Liver (tissue), 3 donors: ENCODE results near the gene TSPAN17.

ENCODE experiments used
- JUND ChIP-seq, 2 donors: IDR thresholded peaks; 2 replicates each; pipeline ENCODE4 v1.6.1; 2016; ENCODE audit warnings: antibody characterized with exemption in 2 of 2
- RAD21 ChIP-seq, 2 donors: IDR thresholded peaks; 2 replicates each; pipeline ENCODE4 v1.6.1; 2016; ENCODE audit warnings: antibody characterized with exemption in 2 of 2, mild to moderate bottlenecking in 2 of 2
- TF ChIP-seq, protein P1 (sequence below): fragments of 150-350 bp; IDR thresholded peaks from 2 replicates; pipeline ENCODE4 v1.5.1; 2017; ENCODE audit warnings: improper control_type of control experiment, low read depth, low read length; ENCODE audit not compliant: missing input control
- donor health status: healthy.
- donor health status: healthy.

DNA sequence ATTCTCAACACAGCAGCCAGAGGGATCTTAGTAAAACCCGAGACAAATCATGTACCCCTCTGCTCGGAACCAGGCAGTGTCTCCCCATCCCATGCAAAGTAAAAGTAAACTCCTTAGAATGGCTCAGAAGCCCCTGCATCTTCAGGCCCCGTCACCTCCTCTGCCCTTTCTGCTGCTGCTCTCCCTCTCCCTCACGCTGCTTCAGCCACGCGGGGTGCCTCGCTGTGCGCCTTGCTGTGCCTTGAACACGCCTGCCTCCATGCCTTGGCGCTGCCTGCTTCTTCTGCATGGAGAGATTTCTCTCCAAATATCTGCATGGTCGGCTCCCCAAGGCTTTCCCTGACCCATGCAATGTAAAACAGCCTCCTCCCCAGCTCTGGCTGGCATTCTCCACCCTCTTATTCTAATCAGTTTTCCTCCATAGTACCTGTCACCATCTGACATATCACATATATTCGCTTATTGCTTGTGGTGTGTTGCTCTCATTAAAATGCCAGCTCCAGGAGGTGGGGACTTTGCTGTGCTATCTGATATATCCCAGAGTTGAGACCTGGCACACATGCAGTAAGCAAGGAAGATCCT is 45.3 kb upstream of the TSPAN17 start:
- TF ChIP-seq, protein P1, sequence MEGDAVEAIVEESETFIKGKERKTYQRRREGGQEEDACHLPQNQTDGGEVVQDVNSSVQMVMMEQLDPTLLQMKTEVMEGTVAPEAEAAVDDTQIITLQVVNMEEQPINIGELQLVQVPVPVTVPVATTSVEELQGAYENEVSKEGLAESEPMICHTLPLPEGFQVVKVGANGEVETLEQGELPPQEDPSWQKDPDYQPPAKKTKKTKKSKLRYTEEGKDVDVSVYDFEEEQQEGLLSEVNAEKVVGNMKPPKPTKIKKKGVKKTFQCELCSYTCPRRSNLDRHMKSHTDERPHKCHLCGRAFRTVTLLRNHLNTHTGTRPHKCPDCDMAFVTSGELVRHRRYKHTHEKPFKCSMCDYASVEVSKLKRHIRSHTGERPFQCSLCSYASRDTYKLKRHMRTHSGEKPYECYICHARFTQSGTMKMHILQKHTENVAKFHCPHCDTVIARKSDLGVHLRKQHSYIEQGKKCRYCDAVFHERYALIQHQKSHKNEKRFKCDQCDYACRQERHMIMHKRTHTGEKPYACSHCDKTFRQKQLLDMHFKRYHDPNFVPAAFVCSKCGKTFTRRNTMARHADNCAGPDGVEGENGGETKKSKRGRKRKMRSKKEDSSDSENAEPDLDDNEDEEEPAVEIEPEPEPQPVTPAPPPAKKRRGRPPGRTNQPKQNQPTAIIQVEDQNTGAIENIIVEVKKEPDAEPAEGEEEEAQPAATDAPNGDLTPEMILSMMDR, result no peak
- TF ChIP-seq RAD21 (IDR thresholded peaks at IDR 0.05) (no peak), JUND (IDR thresholded peaks at IDR 0.05) (no peak)
